ENCODE data around the gene PLAAT5.
A peak's percentile ranks its signal among the peaks of the same experiment; 100 is the strongest.
"Not testable (repeated sequence)": the region's sequence is repeated elsewhere in the genome, so short reads cannot be mapped to it uniquely, and the experiment has no call there.

The PLAAT5 gene

GRCh38 chr11:63490551-63491239 lies at the start of gene PLAAT5:
Gene PLAAT5 (minus strand): TSS chr11:63491167. CDS start chr11:63491034, 133 bp downstream.
- DNase-seq = peak; percentile 30

- no peak for DNase-seq
Observed at GRCh38 chr11:63537293-63538101, 46.5 kb upstream of the PLAAT5 start.

GRCh38 chr11:63536669-63537292 lies 45.8 kb upstream of the PLAAT5 start, which contains the start of gene PLAAT4:
Gene PLAAT4 (plus strand): TSS chr11:63536808. CDS start chr11:63536869, 61 bp downstream.
- DNase-seq = peak; percentile 16

- no peak for DNase-seq
Observed at GRCh38 chr11:63535734-63536133, 44.8 kb upstream of the PLAAT5 start.

- DNase-seq = no peak
Observed at GRCh38 chr11:63534895-63535461, 44.0 kb upstream of the PLAAT5 start.

GRCh38 chr11:63534076-63534475 lies 43.1 kb upstream of the PLAAT5 start:
- no peak for DNase-seq

GRCh38 chr11:63532799-63533475 lies 42.0 kb upstream of the PLAAT5 start:
- DNase-seq = no peak

GRCh38 chr11:63532117-63532516 lies 41.1 kb upstream of the PLAAT5 start:
- DNase-seq = no peak

- not testable (repeated sequence) for DNase-seq
Observed at GRCh38 chr11:63531074-63531792, 40.3 kb upstream of the PLAAT5 start.

- no peak for DNase-seq
Observed at GRCh38 chr11:63530021-63530420, 39.1 kb upstream of the PLAAT5 start.

GRCh38 chr11:63529373-63529772 lies 38.4 kb upstream of the PLAAT5 start:
- DNase-seq = not testable (repeated sequence)

- not testable (repeated sequence) for DNase-seq
Observed at GRCh38 chr11:63528729-63529278, 37.8 kb upstream of the PLAAT5 start.

GRCh38 chr11:63528156-63528555 lies 37.2 kb upstream of the PLAAT5 start:
- not testable (repeated sequence) for DNase-seq

GRCh38 chr11:63527667-63528066 lies 36.7 kb upstream of the PLAAT5 start:
- DNase-seq = no peak

- DNase-seq = no peak
Observed at GRCh38 chr11:63523151-63523550, 32.2 kb upstream of the PLAAT5 start.

GRCh38 chr11:63521896-63522295 lies 30.9 kb upstream of the PLAAT5 start:
- DNase-seq = no peak

- no peak for DNase-seq
Observed at GRCh38 chr11:63520606-63521170, 29.7 kb upstream of the PLAAT5 start.

GRCh38 chr11:63518548-63518947 lies 27.6 kb upstream of the PLAAT5 start:
- no peak for DNase-seq

- DNase-seq = no peak
Observed at GRCh38 chr11:63517156-63517555, 26.2 kb upstream of the PLAAT5 start.

- DNase-seq = no peak
Observed at GRCh38 chr11:63516109-63516508, 25.1 kb upstream of the PLAAT5 start.

- no peak for DNase-seq
Observed at GRCh38 chr11:63512816-63513215, 21.8 kb upstream of the PLAAT5 start.

Data from stimulated activated CD4-positive, alpha-beta T cell treated with anti-CD3 and anti-CD28 coated beads, Interleukin-4, amount 100 ng/mL, for 1 hour (primary cell).